Measurements from ENCODE around the gene MRPL55. TPM values are rescaled to one million over a fixed set of nuclear protein-coding genes. Genes with fewer than 3 reads are reported as not detected.
A peak's percentile ranks its signal among the peaks of the same experiment; 100 is the strongest.

MRPL55 gene
- total and polyA plus RNA-seq, 2 of the 13 experiments (the other 11 are each of a cell fraction or from before 2014, with no cell fraction given): 58.6 to 92.9 TPM

- TF ChIP-seq IRF1 (CRISPR knock-in tag; IDR thresholded peaks at IDR 0.05; ENCODE audit: low read depth) (no peak), ISX (CRISPR knock-in tag; conservative IDR thresholded peaks at IDR 0.05) (no peak), THAP9 (CRISPR knock-in tag; IDR thresholded peaks at IDR 0.05; ENCODE audit: borderline replicate concordance) (no peak), GABPA (IDR thresholded peaks at IDR 0.05; ENCODE audit: low read depth, low read length) (no peak), GABPA (CRISPR knock-in tag; IDR thresholded peaks at IDR 0.05; ENCODE audit: low read depth) (no peak), TAF1 (CRISPR knock-in tag; IDR thresholded peaks at IDR 0.05) (no peak), CC2D1A (CRISPR knock-in tag; IDR thresholded peaks at IDR 0.05) (no peak), AGO1 (IDR thresholded peaks at IDR 0.05; ENCODE audit: low read depth, low read length, poor library complexity, severe bottlenecking) (peak; percentile 0), NFATC3 (CRISPR knock-in tag; IDR thresholded peaks at IDR 0.05) (no peak), CREBL2 (CRISPR knock-in tag; IDR thresholded peaks at IDR 0.05; ENCODE audit: borderline replicate concordance) (no peak), KDM2A (CRISPR knock-in tag; IDR thresholded peaks at IDR 0.05; ENCODE audit: borderline replicate concordance, low read depth) (peak; percentile 34), HMGXB4 (CRISPR knock-in tag; IDR thresholded peaks at IDR 0.05; ENCODE audit: borderline replicate concordance in 1 of 2, low read depth in 1 of 2) (peak in 1 of 2 experiments; percentile 41; a peak in 1 of 4 replicates), NFYB (CRISPR knock-in tag; IDR thresholded peaks at IDR 0.05) (no peak), ZNF646 (CRISPR knock-in tag; IDR thresholded peaks at IDR 0.05) (no peak), ZFX (CRISPR knock-in tag; IDR thresholded peaks at IDR 0.05; ENCODE audit: low read depth) (peak; percentile 88)
These were observed 41.5 kb upstream of the MRPL55 start (continued) for GRCh38 chr1:228150461-228151179.

Data from HepG2 (cell line).